K562 (cell line): ENCODE data around the gene PRM3. TPM values are rescaled to one million over a fixed set of nuclear protein-coding genes. Genes with fewer than 3 reads are reported as not detected.

Experiments used
- CCAR2 ChIP-seq: fragments of 200-400 bp; formaldehyde crosslinking; IDR thresholded peaks from 2 replicates; pipeline ENCODE4 v1.6.1; 2017; ENCODE audit warnings: mild to moderate bottlenecking, low read depth, low read length
- CEBPB ChIP-seq: fragments of 450-650 bp; IDR thresholded peaks from 2 replicates; pipeline ENCODE4 v1.6.1; 2016; ENCODE audit warnings: missing genetic modification characterization, missing compliant biosample characterization
- EHMT2 ChIP-seq: fragments of 450-650 bp; IDR thresholded peaks from 2 replicates; pipeline ENCODE4 v1.6.1; 2018; ENCODE audit warnings: antibody characterized with exemption
- ELF2 ChIP-seq: fragments of 250-450 bp; sonication (Bioruptor Pico); IDR thresholded peaks from 2 replicates; pipeline ENCODE4 v1.5.0; 2021; ENCODE audit warnings: mild to moderate bottlenecking
- EP300 ChIP-seq: IDR thresholded peaks from 2 replicates; pipeline ENCODE4 v1.6.1; 2012; ENCODE audit warnings: low read length, improper control_type of control experiment
- FOSL1 ChIP-seq: fragments of 200-800 bp; sonication (Bioruptor generic); conservative IDR thresholded peaks from 2 replicates; pipeline ENCODE4 v1.6.1; 2016; ENCODE audit warnings: missing genetic modification characterization, missing compliant biosample characterization
- FOXK1 ChIP-seq: sonication (generic); formaldehyde crosslinking; IDR thresholded peaks from 2 replicates; pipeline ENCODE4 v1.8.0; 2022; ENCODE audit warnings: missing genetic modification reagents, mild to moderate bottlenecking, borderline replicate concordance
- MAFF ChIP-seq: IDR thresholded peaks from 2 replicates; pipeline ENCODE4 v1.6.1; 2012; ENCODE audit warnings: low read length, improper control_type of control experiment
- MED1 ChIP-seq: sonication (generic); formaldehyde crosslinking; IDR thresholded peaks from 2 replicates; pipeline ENCODE4 v1.8.1; 2023; ENCODE audit warnings: missing genetic modification reagents, borderline replicate concordance
- PYGO2 ChIP-seq: fragments of 450-650 bp; IDR thresholded peaks from 2 replicates; pipeline ENCODE4 v1.6.1; 2016; ENCODE audit warnings: mild to moderate bottlenecking, missing genetic modification characterization, moderate library complexity, missing compliant biosample characterization
- RBBP5 ChIP-seq: fragments of 200-600 bp; sonication (generic); IDR thresholded peaks from 2 replicates; pipeline ENCODE4 v1.6.1; 2012; ENCODE audit warnings: borderline replicate concordance, mild to moderate bottlenecking, low read length, control low read depth, inconsistent platforms; ENCODE audit not compliant: insufficient read depth, poor library complexity, severe bottlenecking
- RBM22 ChIP-seq: fragments of 200-400 bp; formaldehyde crosslinking; IDR thresholded peaks from 2 replicates; pipeline ENCODE4 v1.6.1; 2018; ENCODE audit warnings: low read length, low read depth; ENCODE audit not compliant: poor library complexity, severe bottlenecking
- SMARCA4 ChIP-seq: fragments of 450-650 bp; IDR thresholded peaks from 2 replicates; pipeline ENCODE4 v1.6.1; 2016
- SMARCA5 ChIP-seq: fragments of 450-650 bp; IDR thresholded peaks from 2 replicates; pipeline ENCODE4 v1.6.1; 2016
- UBTF ChIP-seq, 2 experiments: IDR thresholded peaks; 2 replicates each; pipeline ENCODE4 v1.6.1; 2012; ENCODE audit warnings: improper control_type of control experiment in 2 of 2, low read depth in 2 of 2, low read length in 2 of 2, borderline replicate concordance in 1 of 2
- ZNF347 ChIP-seq: fragments of 450-650 bp; formaldehyde crosslinking; IDR thresholded peaks from 2 replicates; pipeline ENCODE4 v1.4.0; 2020; ENCODE audit warnings: low read depth, mild to moderate bottlenecking, moderate library complexity
- ZNF766 ChIP-seq: fragments of 200-800 bp; sonication (Bioruptor generic); conservative IDR thresholded peaks from 2 replicates; pipeline ENCODE4 v1.6.1; 2016; ENCODE audit warnings: missing genetic modification characterization, missing compliant biosample characterization
- polyA plus RNA-seq, 8 experiments: library from polyadenylated mRNA; depleted of rRNA in 4 of 8; stranded (reverse) in 5 of 8; unstranded in 3 of 8; fragments of >200 nt; fragmentation: Nextera tagmentation in 2 of 8; fragmentation: Illumina TruSeq in 1 of 8; extraction: Ambion mirVana in 2 of 8; extraction: Trizol in 1 of 8; gene quantifications; 2 replicates each; pipeline versions ENCODE4 v1.2.1 to v1.2.3, GENCODE V29; 2011 to 2014; ENCODE audit warnings: inconsistent platforms in 1 of 8, missing spikeins in 1 of 8
- total RNA-seq, 7 experiments: library from RNA; depleted of rRNA in 6 of 7; stranded (reverse); fragments of >200 nt in 6 of 7; fragmentation: Illumina TruSeq in 2 of 7; extraction: Trizol in 2 of 7; gene quantifications; 2 replicates each; pipeline versions ENCODE4 v1.2.1 to v1.2.3, GENCODE V29; 2011 to 2021; ENCODE audit warnings: low replicate concordance in 1 of 7
- TF ChIP-seq, protein P1 (sequence below): fragments of 250-450 bp; sonication (Bioruptor Pico); IDR thresholded peaks from 2 replicates; pipeline ENCODE4 v1.5.0; 2020; ENCODE audit warnings: mild to moderate bottlenecking
- TF ChIP-seq, protein P2 (sequence below): fragments of 250-450 bp; sonication (Bioruptor Pico); IDR thresholded peaks from 2 replicates; pipeline ENCODE4 v1.4.0; 2020

Gene PRM3
- total and polyA plus RNA-seq, 9 of the 15 experiments (the other 6 are each of a cell fraction or from before 2014, with no cell fraction given), result not detected

- TF ChIP-seq, protein P1, sequence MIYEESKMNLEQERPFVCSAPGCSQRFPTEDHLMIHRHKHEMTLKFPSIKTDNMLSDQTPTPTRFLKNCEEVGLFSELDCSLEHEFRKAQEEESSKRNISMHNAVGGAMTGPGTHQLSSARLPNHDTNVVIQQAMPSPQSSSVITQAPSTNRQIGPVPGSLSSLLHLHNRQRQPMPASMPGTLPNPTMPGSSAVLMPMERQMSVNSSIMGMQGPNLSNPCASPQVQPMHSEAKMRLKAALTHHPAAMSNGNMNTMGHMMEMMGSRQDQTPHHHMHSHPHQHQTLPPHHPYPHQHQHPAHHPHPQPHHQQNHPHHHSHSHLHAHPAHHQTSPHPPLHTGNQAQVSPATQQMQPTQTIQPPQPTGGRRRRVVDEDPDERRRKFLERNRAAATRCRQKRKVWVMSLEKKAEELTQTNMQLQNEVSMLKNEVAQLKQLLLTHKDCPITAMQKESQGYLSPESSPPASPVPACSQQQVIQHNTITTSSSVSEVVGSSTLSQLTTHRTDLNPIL, result no peak
- no peak for TF ChIP-seq EP300
- TF ChIP-seq RBM22, result peak; percentile 40
- TF ChIP-seq ZNF766, result no peak
- TF ChIP-seq, protein P2, sequence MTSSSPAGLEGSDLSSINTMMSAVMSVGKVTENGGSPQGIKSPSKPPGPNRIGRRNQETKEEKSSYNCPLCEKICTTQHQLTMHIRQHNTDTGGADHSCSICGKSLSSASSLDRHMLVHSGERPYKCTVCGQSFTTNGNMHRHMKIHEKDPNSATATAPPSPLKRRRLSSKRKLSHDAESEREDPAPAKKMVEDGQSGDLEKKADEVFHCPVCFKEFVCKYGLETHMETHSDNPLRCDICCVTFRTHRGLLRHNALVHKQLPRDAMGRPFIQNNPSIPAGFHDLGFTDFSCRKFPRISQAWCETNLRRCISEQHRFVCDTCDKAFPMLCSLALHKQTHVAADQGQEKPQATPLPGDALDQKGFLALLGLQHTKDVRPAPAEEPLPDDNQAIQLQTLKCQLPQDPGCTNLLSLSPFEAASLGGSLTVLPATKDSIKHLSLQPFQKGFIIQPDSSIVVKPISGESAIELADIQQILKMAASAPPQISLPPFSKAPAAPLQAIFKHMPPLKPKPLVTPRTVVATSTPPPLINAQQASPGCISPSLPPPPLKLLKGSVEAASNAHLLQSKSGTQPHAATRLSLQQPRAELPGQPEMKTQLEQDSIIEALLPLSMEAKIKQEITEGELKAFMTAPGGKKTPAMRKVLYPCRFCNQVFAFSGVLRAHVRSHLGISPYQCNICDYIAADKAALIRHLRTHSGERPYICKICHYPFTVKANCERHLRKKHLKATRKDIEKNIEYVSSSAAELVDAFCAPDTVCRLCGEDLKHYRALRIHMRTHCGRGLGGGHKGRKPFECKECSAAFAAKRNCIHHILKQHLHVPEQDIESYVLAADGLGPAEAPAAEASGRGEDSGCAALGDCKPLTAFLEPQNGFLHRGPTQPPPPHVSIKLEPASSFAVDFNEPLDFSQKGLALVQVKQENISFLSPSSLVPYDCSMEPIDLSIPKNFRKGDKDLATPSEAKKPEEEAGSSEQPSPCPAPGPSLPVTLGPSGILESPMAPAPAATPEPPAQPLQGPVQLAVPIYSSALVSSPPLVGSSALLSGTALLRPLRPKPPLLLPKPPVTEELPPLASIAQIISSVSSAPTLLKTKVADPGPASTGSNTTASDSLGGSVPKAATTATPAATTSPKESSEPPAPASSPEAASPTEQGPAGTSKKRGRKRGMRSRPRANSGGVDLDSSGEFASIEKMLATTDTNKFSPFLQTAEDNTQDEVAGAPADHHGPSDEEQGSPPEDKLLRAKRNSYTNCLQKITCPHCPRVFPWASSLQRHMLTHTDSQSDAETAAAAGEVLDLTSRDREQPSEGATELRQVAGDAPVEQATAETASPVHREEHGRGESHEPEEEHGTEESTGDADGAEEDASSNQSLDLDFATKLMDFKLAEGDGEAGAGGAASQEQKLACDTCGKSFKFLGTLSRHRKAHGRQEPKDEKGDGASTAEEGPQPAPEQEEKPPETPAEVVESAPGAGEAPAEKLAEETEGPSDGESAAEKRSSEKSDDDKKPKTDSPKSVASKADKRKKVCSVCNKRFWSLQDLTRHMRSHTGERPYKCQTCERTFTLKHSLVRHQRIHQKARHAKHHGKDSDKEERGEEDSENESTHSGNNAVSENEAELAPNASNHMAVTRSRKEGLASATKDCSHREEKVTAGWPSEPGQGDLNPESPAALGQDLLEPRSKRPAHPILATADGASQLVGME (CRISPR knock-in tag), result no peak
- TF ChIP-seq FOSL1 (tag), result peak; percentile 62
- TF ChIP-seq EHMT2, result no peak
- TF ChIP-seq SMARCA5, result no peak
- TF ChIP-seq PYGO2 (tag), result no peak
- no peak for TF ChIP-seq CCAR2
- TF ChIP-seq MED1, result no peak; the same call in 1 of the 2 replicates
- TF ChIP-seq ELF2, result no peak
- 0 out of 2 replicates have a peak, but pooled peaks have one; percentile 23 for TF ChIP-seq SMARCA4
- TF ChIP-seq UBTF (IDR thresholded peaks at IDR 0.05; ENCODE audit: borderline replicate concordance in 1 of 2, low read depth in 2 of 2, low read length in 2 of 2), result peak in 1 of 2 experiments; percentile 22; a peak in 1 of 4 replicates
- TF ChIP-seq FOXK1, result no peak
- no peak for TF ChIP-seq MAFF
- TF ChIP-seq RBBP5, result peak; percentile 90
- TF ChIP-seq CEBPB (tag), result no peak
- no peak for TF ChIP-seq ZNF347 (CRISPR knock-in tag)
These were observed 17.4 kb downstream of the PRM3 start, which contains the start of gene SOCS1 (continued) for GRCh38 chr16:11255737-11256660.
